Endodermal cell (in vitro differentiated cells): ENCODE results near the gene DRAXIN. TPM values are rescaled to one million over a fixed set of nuclear protein-coding genes. Genes with fewer than 3 reads are reported as not detected.

ENCODE experiments used
- DNase-seq: peaks from one replicate; pipeline ENCODE4 v3.0.0-alpha.2; 2017
- H3K27ac ChIP-seq: 2 replicates; pipeline ENCODE4 v1.5.1; 2013; ENCODE audit warnings: mild to moderate bottlenecking, low read depth, low read length, moderate library complexity
- H3K27me3 ChIP-seq: 2 replicates; pipeline ENCODE4 v1.6.1; 2013; ENCODE audit warnings: mild to moderate bottlenecking, low read length, moderate library complexity; ENCODE audit not compliant: insufficient read depth, control insufficient read depth, poor library complexity, severe bottlenecking
- H3K36me3 ChIP-seq: 2 replicates; pipeline ENCODE4 v1.7.0; 2013; ENCODE audit warnings: mild to moderate bottlenecking, low read length, moderate library complexity; ENCODE audit not compliant: control insufficient read depth, insufficient read depth
- H3K4me1 ChIP-seq: one replicate; pipeline ENCODE4 v1.7.0; 2013; ENCODE audit warnings: low read length; ENCODE audit not compliant: control insufficient read depth, insufficient read depth
- H3K4me3 ChIP-seq: 2 replicates; pipeline ENCODE4 v1.5.1; 2013; ENCODE audit warnings: mild to moderate bottlenecking, low read length, moderate library complexity
- H3K9ac ChIP-seq: 2 replicates; pipeline ENCODE4 v1.6.1; 2013; ENCODE audit warnings: mild to moderate bottlenecking, low read length, moderate library complexity; ENCODE audit not compliant: poor library complexity, severe bottlenecking; ENCODE audit errors: extremely low read depth
- H3K9me3 ChIP-seq: 2 replicates; pipeline ENCODE4 v1.6.1; 2013; ENCODE audit warnings: mild to moderate bottlenecking, low read length, moderate library complexity; ENCODE audit not compliant: control insufficient read depth
- H3K27ac Mint-ChIP-seq: 2 replicates; pipeline ENCODE4 v1.8.0; 2020; ENCODE audit warnings: mixed read lengths
- H3K27me3 Mint-ChIP-seq: 2 replicates; pipeline ENCODE4 v1.8.0; 2021; ENCODE audit warnings: mild to moderate bottlenecking, mixed read lengths; ENCODE audit not compliant: insufficient read depth
- H3K36me3 Mint-ChIP-seq: 2 replicates; pipeline ENCODE4 v1.8.0; 2020; ENCODE audit warnings: low read depth, mixed read lengths
- H3K4me1 Mint-ChIP-seq: 2 replicates; pipeline ENCODE4 v1.8.0; 2020; ENCODE audit warnings: mixed read lengths
- H3K4me3 Mint-ChIP-seq: 2 replicates; pipeline ENCODE4 v1.8.0; 2020; ENCODE audit warnings: mild to moderate bottlenecking, moderate library complexity, mixed read lengths
- H3K9me3 Mint-ChIP-seq: 2 replicates; pipeline ENCODE4 v1.8.0; 2020; ENCODE audit warnings: mild to moderate bottlenecking, mixed read lengths
- WGBS, 2 experiments: methylation state at CpG; one replicate each; pipeline versions ENCODE4 v1.1.5 to v1.1.7; 2013; ENCODE audit warnings: missing lambda C conversion rate in 2 of 2, mixed read lengths in 1 of 2; ENCODE audit not compliant: insufficient coverage in 1 of 2, insufficient read length in 1 of 2; 5-methylcytosine and 5-hydroxymethylcytosine counted together
- total RNA-seq, 2 donors: library from RNA; stranded (reverse); fragmentation: NEBNext Ultra II Directional in 1 of 2; extraction: Animal tissue kit (Norgen Biotek cat#: 25700) in 1 of 2; gene quantifications; 2 replicates in 1 of 2; 3 replicates in 1 of 2; pipeline ENCODE4 v1.2.1, GENCODE V29; 2021
- TF ChIP-seq, protein P1 (sequence below): fragments of 200-600 bp; sonication (generic); conservative IDR thresholded peaks from 2 replicates; pipeline ENCODE4 v1.5.0; 2021; ENCODE audit warnings: antibody characterized with exemption, mild to moderate bottlenecking

The DRAXIN gene
- total RNA-seq, 2 donors from 2014 or later = 5.4 to 6.0 TPM

- TF ChIP-seq, protein P1, sequence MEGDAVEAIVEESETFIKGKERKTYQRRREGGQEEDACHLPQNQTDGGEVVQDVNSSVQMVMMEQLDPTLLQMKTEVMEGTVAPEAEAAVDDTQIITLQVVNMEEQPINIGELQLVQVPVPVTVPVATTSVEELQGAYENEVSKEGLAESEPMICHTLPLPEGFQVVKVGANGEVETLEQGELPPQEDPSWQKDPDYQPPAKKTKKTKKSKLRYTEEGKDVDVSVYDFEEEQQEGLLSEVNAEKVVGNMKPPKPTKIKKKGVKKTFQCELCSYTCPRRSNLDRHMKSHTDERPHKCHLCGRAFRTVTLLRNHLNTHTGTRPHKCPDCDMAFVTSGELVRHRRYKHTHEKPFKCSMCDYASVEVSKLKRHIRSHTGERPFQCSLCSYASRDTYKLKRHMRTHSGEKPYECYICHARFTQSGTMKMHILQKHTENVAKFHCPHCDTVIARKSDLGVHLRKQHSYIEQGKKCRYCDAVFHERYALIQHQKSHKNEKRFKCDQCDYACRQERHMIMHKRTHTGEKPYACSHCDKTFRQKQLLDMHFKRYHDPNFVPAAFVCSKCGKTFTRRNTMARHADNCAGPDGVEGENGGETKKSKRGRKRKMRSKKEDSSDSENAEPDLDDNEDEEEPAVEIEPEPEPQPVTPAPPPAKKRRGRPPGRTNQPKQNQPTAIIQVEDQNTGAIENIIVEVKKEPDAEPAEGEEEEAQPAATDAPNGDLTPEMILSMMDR = no peak
- no peak overlapping the region for H3K4me3 Mint-ChIP-seq
- H3K4me1 Mint-ChIP-seq = peaks cover 21% of the 10 kb centered on the region
- H3K36me3 Mint-ChIP-seq = peaks cover 2% of the 10 kb centered on the region
- H3K27me3 Mint-ChIP-seq = peaks cover 17% of the 10 kb centered on the region
- H3K4me1 ChIP-seq = no peaks in the 10 kb centered on the region
- H3K9ac ChIP-seq = no peak overlapping the region
- H3K27me3 ChIP-seq = peaks cover 35% of the 10 kb centered on the region
- DNase-seq = no peak
- WGBS, 2 experiments = 93 to 96% methylated on average over 4 of the region's 4 CpGs
- H3K36me3 ChIP-seq = no peaks in the 10 kb centered on the region
- no peaks in the 10 kb centered on the region for H3K9me3 Mint-ChIP-seq
- H3K9me3 ChIP-seq = no peaks in the 10 kb centered on the region
- no peak overlapping the region for H3K27ac Mint-ChIP-seq
- H3K4me3 ChIP-seq = no peak overlapping the region
- no peak overlapping the region for H3K27ac ChIP-seq
Observed at GRCh38 chr1:11688506-11688905, 3.0 kb upstream of the DRAXIN start.

DNA sequence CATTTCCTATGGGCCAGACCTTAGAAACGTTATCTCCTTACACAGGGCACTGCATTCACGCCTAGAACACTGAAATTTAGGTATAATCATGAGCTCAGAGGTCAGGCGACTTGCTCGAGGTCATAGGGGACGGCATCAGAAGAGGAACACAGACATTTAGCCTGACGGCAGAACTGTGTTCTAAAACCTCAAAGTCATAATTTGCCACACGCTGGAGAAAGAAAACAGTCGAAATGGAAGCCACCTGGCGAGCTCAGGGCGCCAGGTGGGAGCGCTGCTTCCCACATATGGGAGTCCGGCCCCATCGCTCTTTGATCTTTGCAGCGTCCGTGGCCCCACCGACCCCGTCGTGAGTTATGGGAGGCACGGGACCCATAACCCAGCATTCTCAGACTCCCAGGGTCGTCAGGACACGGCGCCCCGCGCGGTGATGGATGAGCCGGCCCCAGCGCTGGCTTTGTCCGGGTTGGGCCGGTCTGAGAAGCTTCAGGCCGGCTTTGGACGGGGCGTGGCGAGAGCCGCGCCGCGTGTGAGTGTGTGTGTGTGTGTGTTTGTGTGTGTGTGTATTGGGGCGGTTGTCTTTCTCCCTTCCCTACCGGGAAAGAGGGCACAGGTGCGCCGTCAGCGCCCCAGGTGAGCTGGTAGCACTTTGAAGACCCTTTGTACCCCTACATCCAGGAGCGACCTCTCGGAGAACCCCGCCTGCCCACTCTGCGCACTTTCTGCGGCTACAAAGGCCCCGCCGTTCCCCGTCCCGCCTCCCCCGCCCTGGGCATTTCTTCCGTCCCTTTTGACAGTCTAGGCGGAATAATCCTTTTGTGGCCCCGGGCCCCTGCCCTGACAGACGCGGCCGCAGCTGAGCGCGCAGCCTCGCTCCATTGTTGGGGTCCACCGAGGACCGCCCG is 861 bp upstream of the DRAXIN start:
- Mint-ChIP-seq H3K27ac (peak overlapping the region; percentile 95), H3K4me1 (peaks cover 21% of the 10 kb centered on the region), H3K36me3 (no peaks in the 10 kb centered on the region), H3K4me3 (peak overlapping the region; percentile 91), H3K27me3 (peaks cover 20% of the 10 kb centered on the region), H3K9me3 (no peaks in the 10 kb centered on the region)
- Histone ChIP-seq H3K4me1 (no peaks in the 10 kb centered on the region), H3K36me3 (no peaks in the 10 kb centered on the region), H3K9me3 (no peaks in the 10 kb centered on the region), H3K27ac (peak overlapping the region; percentile 99), H3K4me3 (peak overlapping the region; percentile 78), H3K9ac (peak overlapping the region; percentile 79), H3K27me3 (peaks cover 39% of the 10 kb centered on the region)
- 2 to 3% methylated on average over 21 to 64 of the region's 64 CpGs for WGBS, 2 experiments
- TF ChIP-seq, protein P1 = peak; percentile 44
- DNase-seq = peak; percentile 80

DNA sequence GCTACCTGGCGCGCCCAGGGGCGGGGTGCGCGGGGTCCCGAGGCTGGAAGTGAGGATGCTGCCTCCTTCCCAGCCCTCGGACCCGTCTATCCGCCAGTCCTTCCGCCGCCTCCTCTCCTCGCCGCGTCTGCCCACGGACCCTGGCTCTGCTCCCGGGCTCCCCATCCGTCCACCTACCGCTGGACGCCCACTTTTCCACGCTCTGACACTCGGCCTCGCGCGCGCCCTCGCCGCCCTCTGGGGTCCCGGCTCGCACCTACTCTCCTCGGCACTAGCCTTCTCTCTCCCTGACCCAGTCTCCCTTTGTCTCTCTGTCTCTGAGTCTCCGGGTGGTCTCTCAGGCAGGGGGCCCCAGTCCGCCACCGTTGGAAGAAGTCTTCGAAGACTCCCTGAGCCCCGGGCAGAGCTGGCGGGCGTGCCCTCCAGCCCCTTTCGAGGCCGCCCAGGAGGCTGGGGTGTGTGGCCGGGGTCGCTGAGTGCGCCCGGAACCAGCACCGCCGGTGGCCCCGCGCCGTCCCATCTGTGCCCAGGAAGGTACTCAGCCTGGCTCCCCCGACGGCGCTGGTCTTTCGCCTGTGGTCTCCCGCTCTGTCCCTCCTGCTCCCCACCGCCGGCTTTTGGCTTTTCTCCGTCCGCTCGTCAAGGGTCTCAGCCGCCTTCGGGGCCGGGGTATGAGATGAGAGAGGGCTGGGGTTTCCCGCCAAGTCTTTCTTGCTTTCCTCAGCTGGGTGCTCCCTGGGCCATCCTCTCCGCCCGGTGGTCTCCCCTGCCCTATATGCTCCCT is 610 bp downstream of the DRAXIN start:
- H3K9me3 Mint-ChIP-seq = no peaks in the 10 kb centered on the region
- TF ChIP-seq, protein P1 = no peak
- Histone ChIP-seq H3K27ac (peak overlapping the region; percentile 99), H3K4me3 (peak overlapping the region; percentile 65), H3K36me3 (no peaks in the 10 kb centered on the region), H3K9ac (no peak overlapping the region), H3K9me3 (no peaks in the 10 kb centered on the region), H3K4me1 (no peaks in the 10 kb centered on the region), H3K27me3 (peaks cover 39% of the 10 kb centered on the region)
- H3K4me3 Mint-ChIP-seq = peak overlapping the region; percentile 91
- peaks cover 25% of the 10 kb centered on the region for H3K4me1 Mint-ChIP-seq
- DNase-seq = peak; percentile 75
- no peaks in the 10 kb centered on the region for H3K36me3 Mint-ChIP-seq
- peaks cover 20% of the 10 kb centered on the region for H3K27me3 Mint-ChIP-seq
- WGBS, 2 experiments = 7 to 12% methylated on average over 45 to 64 of the region's 64 CpGs
- peak overlapping the region; percentile 83 for H3K27ac Mint-ChIP-seq
